HCT116 (cell line): Measurements from ENCODE around the gene DNAJB1. TPM values are rescaled to one million over a fixed set of nuclear protein-coding genes. Genes with fewer than 3 reads are reported as not detected.

ENCODE experiments used
- ATAC-seq: fragments of 200-7000 bp; cut with Tn5 transposase; 2 replicates; pipeline ENCODE4 v1.9.1; 2020; ENCODE audit warnings: mild to moderate bottlenecking, moderate library complexity
- BruUV-seq: library from RNA; stranded (reverse); fragments of 400-500 nt; replicated peaks from 2 replicates; lab custom pipeline; 2021; lab: Mats Ljungman, UMichigan
- CTCF ChIA-PET: fragments of 300-600 bp; sonication (Branson Sonifier 250); formaldehyde crosslinking; loops from one replicate; lab custom pipeline; 2021; ENCODE audit warnings: antibody characterized with exemption; lab: Charles Lee
- POLR2A ChIA-PET: fragments of 300-600, 350-600 bp; sonication (Branson Sonifier 250); formaldehyde crosslinking; loops from one replicate; lab custom pipeline; 2021; ENCODE audit warnings: antibody characterized with exemption; lab: Charles Lee
- RAD21 ChIA-PET, 2 experiments: fragments of 300-600 bp; sonication (Branson Sonifier 250); formaldehyde crosslinking; loops; one replicate each; lab custom pipeline; 2023; ENCODE audit warnings: low total read pairs in 2 of 2; ENCODE audit not compliant: uncharacterized antibody in 2 of 2, unreplicated experiment in 2 of 2, low non-redundant PET in 1 of 2; lab: Charles Lee
- DNase-seq: peaks from one replicate; pipeline ENCODE4 v3.0.0-alpha.2; 2010; ENCODE audit warnings: low read depth, low spot score
- H2AFZ ChIP-seq: fragments of 200-600 bp; shearing (Covaris generic), sonication (generic); 2 replicates; pipeline ENCODE4 v1.6.1; 2017; ENCODE audit warnings: low read depth, mixed run types, mixed read lengths, antibody characterized with exemption, low read length; ENCODE audit not compliant: poor library complexity, severe bottlenecking
- H3K27ac ChIP-seq: 2 replicates; pipeline ENCODE4 v1.5.1; 2012; ENCODE audit warnings: low read depth, low read length
- H3K27me3 ChIP-seq: fragments of 200-600 bp; sonication (generic); 2 replicates; pipeline ENCODE4 v1.6.1; 2016; ENCODE audit warnings: mixed run types, low read length, mixed read lengths; ENCODE audit not compliant: insufficient read depth
- H3K36me3 ChIP-seq, 2 experiments: fragments of 200-500 bp in 1 of 2; fragments of 200-600 bp in 1 of 2; sonication (Bioruptor generic) in 1 of 2; sonication (generic) in 1 of 2; 2 replicates each; pipeline versions ENCODE4 v1.5.1 to v1.6.1; 2014 to 2016; ENCODE audit warnings: low read length in 2 of 2, inconsistent platforms in 1 of 2, mixed read lengths in 1 of 2, mixed run types in 1 of 2; ENCODE audit not compliant: insufficient read depth in 2 of 2, control insufficient read depth in 1 of 2
- H3K4me1 ChIP-seq, 2 experiments: fragments of 200-600 bp in 1 of 2; sonication (generic) in 1 of 2; 2 replicates each; pipeline versions ENCODE4 v1.5.1 to v1.6.1; 2012 to 2017; ENCODE audit warnings: low read length in 2 of 2, inconsistent platforms in 1 of 2, mild to moderate bottlenecking in 1 of 2, mixed read lengths in 1 of 2, mixed run types in 1 of 2, moderate library complexity in 1 of 2; ENCODE audit not compliant: insufficient read depth in 2 of 2, control insufficient read depth in 1 of 2
- H3K4me2 ChIP-seq: fragments of 200-600 bp; sonication (generic); 2 replicates; pipeline ENCODE4 v1.6.1; 2017; ENCODE audit warnings: mixed run types, low read length, mixed read lengths
- H3K4me3 ChIP-seq, 2 experiments: fragments of 200-600 bp in 1 of 2; sonication (generic) in 1 of 2; replicated peaks in 1 of 2; 2 replicates each; pipeline ENCODE4 v1.5.1; 2011 to 2016; ENCODE audit warnings: low read length in 2 of 2, control low read depth in 1 of 2, low read depth in 1 of 2, mild to moderate bottlenecking in 1 of 2, mixed read lengths in 1 of 2, mixed run types in 1 of 2
- H3K79me2 ChIP-seq: fragments of 200-600 bp; sonication (generic); 2 replicates; pipeline ENCODE4 v1.6.1; 2017; ENCODE audit warnings: mild to moderate bottlenecking, mixed run types, low read length, moderate library complexity, mixed read lengths; ENCODE audit not compliant: insufficient read depth
- H3K9ac ChIP-seq: fragments of 200-600 bp; sonication (generic); 2 replicates; pipeline ENCODE4 v1.6.1; 2016; ENCODE audit warnings: low read length, mixed read lengths
- H3K9me2 ChIP-seq: fragments of 200-600 bp; sonication (generic), shearing (Covaris generic); 2 replicates; pipeline ENCODE4 v1.6.1; 2017; ENCODE audit warnings: mixed run types, mild to moderate bottlenecking, moderate library complexity; ENCODE audit not compliant: insufficient read depth
- H3K9me3 ChIP-seq, 2 experiments: fragments of 200-500 bp in 1 of 2; fragments of 200-600 bp in 1 of 2; sonication (Bioruptor generic) in 1 of 2; sonication (generic) in 1 of 2; 2 replicates each; pipeline ENCODE4 v1.6.1; 2014 to 2017; ENCODE audit warnings: low read length in 2 of 2, mixed read lengths in 2 of 2, inconsistent platforms in 1 of 2, low read depth in 1 of 2, mild to moderate bottlenecking in 1 of 2, mixed run types in 1 of 2, moderate library complexity in 1 of 2; ENCODE audit not compliant: control insufficient read depth in 1 of 2, insufficient read depth in 1 of 2
- H4K20me1 ChIP-seq: fragments of 200-600 bp; sonication (generic), shearing (Covaris generic); 2 replicates; pipeline ENCODE4 v1.6.1; 2017; ENCODE audit warnings: mixed run types, mild to moderate bottlenecking, moderate library complexity; ENCODE audit not compliant: insufficient read depth
- CEBPB ChIP-seq: IDR thresholded peaks from 2 replicates; pipeline ENCODE4 v1.6.1; 2012; ENCODE audit warnings: low read depth
- CTCF ChIP-seq, 3 experiments: fragments of 200-600 bp in 1 of 3; sonication (generic) in 1 of 3; IDR thresholded peaks in 2 of 3; conservative IDR thresholded peaks in 1 of 3; 2 replicates each; pipeline ENCODE4 v1.5.1; 2012 to 2017; ENCODE audit warnings: low read depth in 2 of 3, low read length in 2 of 3, antibody characterized with exemption in 1 of 3, borderline replicate concordance in 1 of 3, control low read depth in 1 of 3, mild to moderate bottlenecking in 1 of 3, mixed read lengths in 1 of 3, mixed run types in 1 of 3, moderate library complexity in 1 of 3; ENCODE audit not compliant: insufficient read depth in 1 of 3
- EGR1 ChIP-seq: IDR thresholded peaks from 2 replicates; pipeline ENCODE4 v1.6.1; 2012; ENCODE audit warnings: low read depth
- ELF1 ChIP-seq: IDR thresholded peaks from 2 replicates; pipeline ENCODE4 v1.6.1; 2012; ENCODE audit warnings: low read depth, borderline replicate concordance
- SIN3A ChIP-seq: IDR thresholded peaks from 2 replicates; pipeline ENCODE4 v1.6.1; 2012; ENCODE audit warnings: low read depth
- YY1 ChIP-seq: IDR thresholded peaks from 2 replicates; pipeline ENCODE4 v1.6.1; 2011; ENCODE audit warnings: low read length, low read depth, moderate library complexity, mild to moderate bottlenecking; ENCODE audit not compliant: insufficient replicate concordance; ENCODE audit errors: extremely low read depth
- intact Hi-C: fragments of 100-400 bp; cut with micrococcal nuclease; formaldehyde crosslinking; loops from 2 replicates; pipeline ENCODE4 v1.10.0; 2022
- total RNA-seq: library from RNA; stranded (reverse); gene quantifications from one replicate; pipeline ENCODE4 v1.2.1, GENCODE V29; 2021; ENCODE audit not compliant: unreplicated experiment
- TF ChIP-seq, protein P1 (sequence below): IDR thresholded peaks from 2 replicates; pipeline ENCODE4 v1.6.1; 2012

Gene DNAJB1
- total RNA-seq, 1 experiment from 2014 or later: 175 TPM

GRCh38 chr19:14502334-14503092 is 15.7 kb downstream of the DNAJB1 start:
- RAD21 ChIA-PET: no interaction called here
- no peaks in the 10 kb centered on the region for H3K79me2 ChIP-seq
- CTCF ChIA-PET: no interaction called here
- no peaks in the 10 kb centered on the region for H3K9me3 ChIP-seq
- H3K9me2 ChIP-seq: no peaks in the 10 kb centered on the region
- intact Hi-C loops: no loop called here
- H3K36me3 ChIP-seq: no peaks in the 10 kb centered on the region
- no peak for TF ChIP-seq YY1
- no peak for TF ChIP-seq ELF1
- TF ChIP-seq, protein P1, sequence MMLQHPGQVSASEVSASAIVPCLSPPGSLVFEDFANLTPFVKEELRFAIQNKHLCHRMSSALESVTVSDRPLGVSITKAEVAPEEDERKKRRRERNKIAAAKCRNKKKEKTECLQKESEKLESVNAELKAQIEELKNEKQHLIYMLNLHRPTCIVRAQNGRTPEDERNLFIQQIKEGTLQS: no peak
- no peak for TF ChIP-seq CTCF (IDR thresholded peaks at IDR 0.05 in 2 of 3, conservative IDR thresholded peaks at IDR 0.05 in 1 of 3; ENCODE audit: borderline replicate concordance in 1 of 3, insufficient read depth in 1 of 3, low read depth in 2 of 3, low read length in 2 of 3)
- no peak for TF ChIP-seq CEBPB
- no peak for TF ChIP-seq SIN3A
- no peak for TF ChIP-seq EGR1
- no TSS peak for BruUV-seq
- H3K27me3 ChIP-seq: no peaks in the 10 kb centered on the region
- H3K4me1 ChIP-seq: peaks cover 40 to 47% of the 10 kb centered on the region in 2 experiments
- ATAC-seq (no peak), DNase-seq (no peak)
- no peak overlapping the region for H2AFZ ChIP-seq
- H3K4me3 ChIP-seq: no peak overlapping the region
- POLR2A ChIA-PET: interaction anchor here (1.5 kb wide), 1 partner anchor 16 kb away, joined by 7 read pairs; the partner anchor contains the start of gene DNAJB1
- no peaks in the 10 kb centered on the region for H4K20me1 ChIP-seq
- no peak overlapping the region; the same call in 1 of the 2 replicates for H3K9ac ChIP-seq
- peak overlapping the region; percentile 6; the same call in 1 of the 2 replicates for H3K4me2 ChIP-seq
- H3K27ac ChIP-seq: no peak overlapping the region
